DOHH2 (cell line): ENCODE results near the gene DGKZ.

Experiments
- EZH2phosphoT487 ChIP-seq: fragments of 200-600 bp; sonication (generic); IDR thresholded peaks from 2 replicates; pipeline ENCODE4 v1.6.1; 2017; ENCODE audit warnings: borderline replicate concordance, mild to moderate bottlenecking, antibody characterized with exemption, low read length, moderate library complexity, mixed read lengths
- TF ChIP-seq, protein P1 (sequence below): fragments of 200-600 bp; sonication (generic); IDR thresholded peaks from one replicate; pipeline ENCODE4 v1.5.1; 2014; ENCODE audit warnings: antibody characterized with exemption, mild to moderate bottlenecking, low read depth, low read length; ENCODE audit not compliant: poor library complexity, severe bottlenecking

DNA sequence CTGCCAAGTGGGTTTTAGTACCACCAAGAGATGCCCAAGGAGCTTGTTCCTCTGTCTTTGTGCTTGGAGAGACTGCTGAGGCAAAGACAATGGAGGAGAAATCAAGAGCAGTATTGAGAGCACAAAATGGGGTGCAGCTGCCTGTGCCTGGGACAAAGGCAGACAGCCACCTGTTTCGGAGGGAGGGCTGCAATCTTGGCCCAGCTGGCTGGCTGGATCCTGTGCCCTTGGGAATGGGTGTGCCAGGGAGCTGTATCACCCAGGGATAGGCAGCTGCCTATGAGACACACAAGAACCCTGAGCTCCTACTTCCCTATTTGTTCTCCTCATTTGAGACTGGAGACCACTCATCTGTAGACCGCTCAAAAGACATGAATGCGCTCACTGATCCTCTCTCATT, 67.6 kb downstream of the DGKZ start:
- TF ChIP-seq, protein P1, sequence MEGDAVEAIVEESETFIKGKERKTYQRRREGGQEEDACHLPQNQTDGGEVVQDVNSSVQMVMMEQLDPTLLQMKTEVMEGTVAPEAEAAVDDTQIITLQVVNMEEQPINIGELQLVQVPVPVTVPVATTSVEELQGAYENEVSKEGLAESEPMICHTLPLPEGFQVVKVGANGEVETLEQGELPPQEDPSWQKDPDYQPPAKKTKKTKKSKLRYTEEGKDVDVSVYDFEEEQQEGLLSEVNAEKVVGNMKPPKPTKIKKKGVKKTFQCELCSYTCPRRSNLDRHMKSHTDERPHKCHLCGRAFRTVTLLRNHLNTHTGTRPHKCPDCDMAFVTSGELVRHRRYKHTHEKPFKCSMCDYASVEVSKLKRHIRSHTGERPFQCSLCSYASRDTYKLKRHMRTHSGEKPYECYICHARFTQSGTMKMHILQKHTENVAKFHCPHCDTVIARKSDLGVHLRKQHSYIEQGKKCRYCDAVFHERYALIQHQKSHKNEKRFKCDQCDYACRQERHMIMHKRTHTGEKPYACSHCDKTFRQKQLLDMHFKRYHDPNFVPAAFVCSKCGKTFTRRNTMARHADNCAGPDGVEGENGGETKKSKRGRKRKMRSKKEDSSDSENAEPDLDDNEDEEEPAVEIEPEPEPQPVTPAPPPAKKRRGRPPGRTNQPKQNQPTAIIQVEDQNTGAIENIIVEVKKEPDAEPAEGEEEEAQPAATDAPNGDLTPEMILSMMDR = no peak
- TF ChIP-seq EZH2phosphoT487 = no peak
